ENCODE data around the gene PATE3. TPM values are rescaled to one million over a fixed set of nuclear protein-coding genes. Genes with fewer than 3 reads are reported as not detected.

The PATE3 gene
- polyA plus RNA-seq, 3 donors, result not detected

GRCh38 chr11:125743681-125744080 lies 44.2 kb upstream of the PATE3 start:
- peaks cover 0 to 3% (median 2%) of the 10 kb centered on the region in 3 donors for H3K27me3 Mint-ChIP-seq (ENCODE audit: low read depth in 3 of 3)
- H3K4me3 ChIP-seq (replicated peaks in 1 of 3; ENCODE audit: low read depth in 2 of 3, low read length in 3 of 3), result no peak overlapping the region
- TF ChIP-seq CTCF (IDR thresholded peaks at IDR 0.05), result no peak
- no peak overlapping the region for H3K4me3 Mint-ChIP-seq
- no peaks in the 10 kb centered on the region for H3K9me3 ChIP-seq (replicated peaks in 1 of 2; ENCODE audit: control insufficient read depth in 1 of 2, insufficient read depth in 1 of 2, low read length in 2 of 2)
- no peak overlapping the region for H3K9ac ChIP-seq (ENCODE audit: insufficient read depth, low read length, poor library complexity, severe bottlenecking)
- no peak overlapping the region for H3K4me2 ChIP-seq (replicated peaks; ENCODE audit: extremely low read depth, low read length, poor library complexity, severe bottlenecking)
- intact Hi-C loops (cut with micrococcal nuclease), result no loop called here
- no peaks in the 10 kb centered on the region for H3K9me3 Mint-ChIP-seq
- H3K27ac ChIP-seq (ENCODE audit: low read depth in 1 of 2, low read length in 2 of 2), result no peak overlapping the region
- no peaks in the 10 kb centered on the region for H3K36me3 ChIP-seq (replicated peaks in 1 of 2; ENCODE audit: control insufficient read depth in 1 of 2, insufficient read depth in 2 of 2, low read length in 2 of 2)
- no peaks in the 10 kb centered on the region for H3K36me3 Mint-ChIP-seq
- H3K27ac Mint-ChIP-seq, result no peak overlapping the region
- no CpG with 5 or more reads among the region's 1 CpG for WGBS (ENCODE audit: insufficient coverage)
- H3K4me1 ChIP-seq (ENCODE audit: control insufficient read depth in 1 of 2, insufficient read depth in 2 of 2, low read length in 2 of 2), result no peaks in the 10 kb centered on the region
- no peak for DNase-seq
- no peaks in the 10 kb centered on the region for H3K79me2 ChIP-seq (ENCODE audit: insufficient read depth, low read length)
- no peaks in the 10 kb centered on the region for H3K27me3 ChIP-seq (ENCODE audit: control insufficient read depth in 2 of 2, insufficient read depth in 2 of 2, low read length in 2 of 2)
- H3K4me1 Mint-ChIP-seq, result no peaks in the 10 kb centered on the region
- H2AFZ ChIP-seq (ENCODE audit: insufficient read depth, low read depth, low read length, poor library complexity, severe bottlenecking), result no peak overlapping the region
- H4K20me1 ChIP-seq (ENCODE audit: insufficient read depth, low read length), result no peaks in the 10 kb centered on the region

- H3K36me3 ChIP-seq (replicated peaks in 1 of 2; ENCODE audit: control insufficient read depth in 1 of 2, insufficient read depth in 2 of 2, low read length in 2 of 2), result no peaks in the 10 kb centered on the region
- intact Hi-C loops (cut with micrococcal nuclease), result no loop called here
- Mint-ChIP-seq H3K36me3 (no peaks in the 10 kb centered on the region), H3K27me3 (ENCODE audit: low read depth in 3 of 3) (peaks cover 0 to 3% (median 2%) of the 10 kb centered on the region in 3 donors), H3K9me3 (peaks cover 0 to 1% (median 0%) of the 10 kb centered on the region in 7 donors), H3K27ac (no peak within 1 kb of the TSS), H3K4me3 (no peak within 1 kb of the TSS), H3K4me1 (no peaks in the 10 kb centered on the region)
- H3K27ac ChIP-seq (ENCODE audit: low read depth in 1 of 2, low read length in 2 of 2), result no peak within 1 kb of the TSS
- H3K9ac ChIP-seq (ENCODE audit: insufficient read depth, low read length, poor library complexity, severe bottlenecking), result no peak within 1 kb of the TSS
- no peaks in the 10 kb centered on the region for H3K79me2 ChIP-seq (ENCODE audit: insufficient read depth, low read length)
- no peaks in the 10 kb centered on the region for H4K20me1 ChIP-seq (ENCODE audit: insufficient read depth, low read length)
- no CpG with 5 or more reads among the region's 3 CpGs for WGBS (ENCODE audit: insufficient coverage)
- no peaks in the 10 kb centered on the region for H3K27me3 ChIP-seq (ENCODE audit: control insufficient read depth in 2 of 2, insufficient read depth in 2 of 2, low read length in 2 of 2)
- H3K4me1 ChIP-seq (ENCODE audit: control insufficient read depth in 1 of 2, insufficient read depth in 2 of 2, low read length in 2 of 2), result no peaks in the 10 kb centered on the region
- H3K4me3 ChIP-seq (replicated peaks in 1 of 3; ENCODE audit: low read depth in 2 of 3, low read length in 3 of 3), result no peak within 1 kb of the TSS
- no peak within 1 kb of the TSS for H3K4me2 ChIP-seq (replicated peaks; ENCODE audit: extremely low read depth, low read length, poor library complexity, severe bottlenecking)
- no peak for TF ChIP-seq CTCF (IDR thresholded peaks at IDR 0.05)
- no peak for DNase-seq
- no peaks in the 10 kb centered on the region for H3K9me3 ChIP-seq (replicated peaks in 1 of 2; ENCODE audit: control insufficient read depth in 1 of 2, insufficient read depth in 1 of 2, low read length in 2 of 2)
- no peak within 1 kb of the TSS for H2AFZ ChIP-seq (ENCODE audit: insufficient read depth, low read depth, low read length, poor library complexity, severe bottlenecking)
Observed at GRCh38 chr11:125745979-125746378, 41.9 kb upstream of the PATE3 start, which contains the start of gene PATE1. TSS of gene PATE1 (plus strand) at chr11:125746279. CDS start at chr11:125746305, 26 bp downstream.
